ENCODE data around the gene WDR53.
"Not testable (repeated sequence)": the region's sequence is repeated elsewhere in the genome, so short reads cannot be mapped to it uniquely, and the experiment has no call there.

Gene WDR53

GRCh38 chr3:196537319-196537984 lies 30.9 kb downstream of the WDR53 start:
- peaks cover 5% of the 10 kb centered on the region for H3K4me1 ChIP-seq (ENCODE audit: control insufficient read depth, insufficient read depth, low read length)
- no peaks in the 10 kb centered on the region for H3K9me3 ChIP-seq (ENCODE audit: control insufficient read depth, low read length)
- H3K4me3 ChIP-seq (ENCODE audit: low read length): no peak overlapping the region
- no peaks in the 10 kb centered on the region for H3K36me3 ChIP-seq (ENCODE audit: control insufficient read depth, insufficient read depth, low read length, severe bottlenecking)
- no peaks in the 10 kb centered on the region for H3K27me3 ChIP-seq (replicated peaks; ENCODE audit: control insufficient read depth, insufficient read depth, low read length)
- no peak overlapping the region for H3K9ac ChIP-seq (ENCODE audit: low read length)
- DNase-seq (ENCODE audit: low read depth): peak; percentile 48

DNA sequence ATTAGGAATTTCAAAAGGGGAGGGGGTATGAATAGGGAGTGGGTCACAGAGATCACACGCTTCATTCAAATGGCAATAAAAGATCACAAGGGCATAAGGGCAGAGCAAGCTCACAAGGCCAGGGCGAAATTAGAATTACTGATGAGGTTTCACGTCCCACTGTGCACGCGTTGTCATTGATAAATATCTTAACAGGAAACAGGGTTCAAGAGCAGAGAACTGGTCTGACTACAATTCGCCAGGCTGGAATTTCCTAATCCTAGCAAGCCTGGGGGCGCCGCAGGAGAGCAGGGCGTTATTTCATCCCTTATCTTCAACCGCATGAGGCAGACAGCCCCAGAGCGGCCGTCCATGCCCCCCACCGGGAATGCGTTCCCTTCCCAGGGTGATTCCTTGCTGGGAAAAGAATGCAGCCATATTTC lies 35.1 kb downstream of the WDR53 start:
- no peak for DNase-seq (ENCODE audit: low read depth)
- H3K4me3 ChIP-seq (ENCODE audit: low read length): no peak overlapping the region
- no peaks in the 10 kb centered on the region for H3K4me1 ChIP-seq (ENCODE audit: control insufficient read depth, insufficient read depth, low read length)
- H3K27me3 ChIP-seq (replicated peaks; ENCODE audit: control insufficient read depth, insufficient read depth, low read length): no peaks in the 10 kb centered on the region
- no peaks in the 10 kb centered on the region for H3K36me3 ChIP-seq (ENCODE audit: control insufficient read depth, insufficient read depth, low read length, severe bottlenecking)
- no peaks in the 10 kb centered on the region for H3K9me3 ChIP-seq (ENCODE audit: control insufficient read depth, low read length)
- H3K9ac ChIP-seq (ENCODE audit: low read length): no peak overlapping the region

- Histone ChIP-seq H3K4me3 (ENCODE audit: low read length) (no peak overlapping the region), H3K9ac (ENCODE audit: low read length) (no peak overlapping the region), H3K4me1 (ENCODE audit: control insufficient read depth, insufficient read depth, low read length) (peaks cover 6% of the 10 kb centered on the region), H3K36me3 (ENCODE audit: control insufficient read depth, insufficient read depth, low read length, severe bottlenecking) (no peaks in the 10 kb centered on the region), H3K27me3 (replicated peaks; ENCODE audit: control insufficient read depth, insufficient read depth, low read length) (no peaks in the 10 kb centered on the region), H3K9me3 (ENCODE audit: control insufficient read depth, low read length) (no peaks in the 10 kb centered on the region)
- no peak for DNase-seq (ENCODE audit: low read depth)
These were observed 36.9 kb downstream of the WDR53 start for GRCh38 chr3:196531418-196531817.

GRCh38 chr3:196528639-196529233 lies 39.6 kb downstream of the WDR53 start:
- Histone ChIP-seq H3K4me3 (ENCODE audit: low read length) (peak overlapping the region; percentile 83), H3K9me3 (ENCODE audit: control insufficient read depth, low read length) (no peaks in the 10 kb centered on the region), H3K36me3 (ENCODE audit: control insufficient read depth, insufficient read depth, low read length, severe bottlenecking) (no peaks in the 10 kb centered on the region), H3K4me1 (ENCODE audit: control insufficient read depth, insufficient read depth, low read length) (peaks cover 6% of the 10 kb centered on the region), H3K9ac (ENCODE audit: low read length) (peak overlapping the region; percentile 87), H3K27me3 (replicated peaks; ENCODE audit: control insufficient read depth, insufficient read depth, low read length) (no peaks in the 10 kb centered on the region)
- peak; percentile 74 for DNase-seq (ENCODE audit: low read depth)

- no peaks in the 10 kb centered on the region for H3K36me3 ChIP-seq (ENCODE audit: control insufficient read depth, insufficient read depth, low read length, severe bottlenecking)
- no peaks in the 10 kb centered on the region for H3K27me3 ChIP-seq (replicated peaks; ENCODE audit: control insufficient read depth, insufficient read depth, low read length)
- peaks cover 4% of the 10 kb centered on the region for H3K9me3 ChIP-seq (ENCODE audit: control insufficient read depth, low read length)
- no peak overlapping the region for H3K9ac ChIP-seq (ENCODE audit: low read length)
- H3K4me3 ChIP-seq (ENCODE audit: low read length): no peak overlapping the region
- no peak for DNase-seq (ENCODE audit: low read depth)
- peaks cover 6% of the 10 kb centered on the region for H3K4me1 ChIP-seq (ENCODE audit: control insufficient read depth, insufficient read depth, low read length)
These were observed 43.2 kb downstream of the WDR53 start for GRCh38 chr3:196525141-196525540.

GRCh38 chr3:196524527-196524926 lies 43.8 kb downstream of the WDR53 start:
- Histone ChIP-seq H3K9me3 (ENCODE audit: control insufficient read depth, low read length) (peaks cover 10% of the 10 kb centered on the region), H3K9ac (ENCODE audit: low read length) (no peak overlapping the region), H3K4me1 (ENCODE audit: control insufficient read depth, insufficient read depth, low read length) (peaks cover 6% of the 10 kb centered on the region), H3K36me3 (ENCODE audit: control insufficient read depth, insufficient read depth, low read length, severe bottlenecking) (no peaks in the 10 kb centered on the region), H3K27me3 (replicated peaks; ENCODE audit: control insufficient read depth, insufficient read depth, low read length) (no peaks in the 10 kb centered on the region), H3K4me3 (ENCODE audit: low read length) (no peak overlapping the region)
- peak; percentile 19 for DNase-seq (ENCODE audit: low read depth)

- Histone ChIP-seq H3K27me3 (replicated peaks; ENCODE audit: control insufficient read depth, insufficient read depth, low read length) (no peaks in the 10 kb centered on the region), H3K9ac (ENCODE audit: low read length) (no peak overlapping the region)
- no peak for DNase-seq (ENCODE audit: low read depth)
These were observed 44.5 kb downstream of the WDR53 start for GRCh38 chr3:196523841-196524240.

GRCh38 chr3:196521291-196521690 lies 47.1 kb downstream of the WDR53 start:
- not testable (repeated sequence) for DNase-seq (ENCODE audit: low read depth); H3K36me3 ChIP-seq (ENCODE audit: control insufficient read depth, insufficient read depth, low read length, severe bottlenecking); H3K9ac ChIP-seq (ENCODE audit: low read length); H3K4me3 ChIP-seq (ENCODE audit: low read length); H3K27me3 ChIP-seq (replicated peaks; ENCODE audit: control insufficient read depth, insufficient read depth, low read length); H3K4me1 ChIP-seq (ENCODE audit: control insufficient read depth, insufficient read depth, low read length)
- H3K9me3 ChIP-seq (ENCODE audit: control insufficient read depth, low read length): peaks cover 16% of the 10 kb centered on the region

More at GRCh38 chr3:196523841-196524240, 44.5 kb downstream of the WDR53 start:
- Histone ChIP-seq H3K4me3 (ENCODE audit: low read length) (no peak overlapping the region), H3K36me3 (ENCODE audit: control insufficient read depth, insufficient read depth, low read length, severe bottlenecking) (no peaks in the 10 kb centered on the region), H3K9me3 (ENCODE audit: control insufficient read depth, low read length) (peaks cover 14% of the 10 kb centered on the region), H3K4me1 (ENCODE audit: control insufficient read depth, insufficient read depth, low read length) (peaks cover 8% of the 10 kb centered on the region)

DNA sequence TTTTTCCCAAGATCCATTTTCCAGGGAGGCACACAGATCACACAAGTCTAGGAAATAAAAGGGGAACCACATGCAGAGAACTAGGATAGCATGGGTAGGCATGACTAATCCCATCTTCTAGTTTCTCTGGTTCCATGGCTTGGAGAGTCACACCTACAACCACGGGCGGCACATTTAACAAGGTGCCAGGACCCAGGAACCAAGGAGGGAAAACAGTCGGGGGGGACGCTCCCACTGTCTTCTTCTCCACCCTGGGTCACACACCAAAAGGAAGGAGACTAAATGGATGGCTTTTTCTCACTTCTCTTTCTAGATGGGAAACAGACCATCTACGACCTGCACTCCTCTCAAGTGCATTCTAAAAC lies 48.7 kb downstream of the WDR53 start:
- Histone ChIP-seq H3K4me3 (ENCODE audit: low read length) (no peak overlapping the region), H3K9me3 (ENCODE audit: control insufficient read depth, low read length) (peaks cover 16% of the 10 kb centered on the region), H3K4me1 (ENCODE audit: control insufficient read depth, insufficient read depth, low read length) (peaks cover 3% of the 10 kb centered on the region), H3K27me3 (replicated peaks; ENCODE audit: control insufficient read depth, insufficient read depth, low read length) (no peaks in the 10 kb centered on the region), H3K9ac (ENCODE audit: low read length) (no peak overlapping the region), H3K36me3 (ENCODE audit: control insufficient read depth, insufficient read depth, low read length, severe bottlenecking) (no peaks in the 10 kb centered on the region)
- DNase-seq (ENCODE audit: low read depth): no peak

DNA sequence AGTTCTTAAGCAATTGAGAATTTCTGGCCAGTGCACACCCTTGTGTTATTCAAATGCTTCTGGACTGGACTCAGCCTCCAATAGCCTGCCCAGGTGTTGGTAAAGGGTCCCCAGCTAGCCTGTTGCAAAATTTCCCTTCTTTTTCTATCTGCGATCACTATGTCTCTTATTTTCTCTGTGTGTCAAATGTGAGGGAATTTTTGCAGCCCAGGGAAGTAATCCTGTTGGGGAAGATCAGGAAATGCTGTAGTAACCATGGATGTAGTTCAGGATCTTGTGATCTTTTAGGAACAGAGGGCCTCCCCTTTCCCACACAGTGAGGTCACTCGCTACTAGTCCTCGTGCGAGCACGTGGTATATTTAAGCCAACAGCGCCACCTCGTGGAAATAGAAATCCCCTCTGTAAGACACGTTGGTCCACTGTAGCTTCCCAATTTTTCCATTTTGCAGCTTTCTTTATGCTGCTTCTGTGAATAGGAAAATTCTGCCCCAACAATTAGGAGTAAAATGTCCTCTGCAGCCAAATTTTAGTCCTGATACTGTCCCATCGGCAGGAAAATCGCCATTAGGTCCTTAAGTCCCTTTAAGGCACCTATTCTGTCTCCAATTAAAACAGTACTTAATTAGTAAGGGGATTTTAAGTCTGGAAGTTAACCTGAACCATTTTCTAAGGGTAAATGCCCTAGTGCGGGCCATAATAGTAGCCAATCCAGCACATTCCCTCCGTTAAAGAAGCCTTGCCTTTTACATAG lies 49.2 kb downstream of the WDR53 start:
- Histone ChIP-seq H3K9ac (ENCODE audit: low read length) (no peak overlapping the region), H3K4me3 (ENCODE audit: low read length) (no peak overlapping the region), H3K9me3 (ENCODE audit: control insufficient read depth, low read length) (peaks cover 16% of the 10 kb centered on the region), H3K36me3 (ENCODE audit: control insufficient read depth, insufficient read depth, low read length, severe bottlenecking) (no peaks in the 10 kb centered on the region), H3K27me3 (replicated peaks; ENCODE audit: control insufficient read depth, insufficient read depth, low read length) (no peaks in the 10 kb centered on the region), H3K4me1 (ENCODE audit: control insufficient read depth, insufficient read depth, low read length) (peaks cover 3% of the 10 kb centered on the region)
- DNase-seq (ENCODE audit: low read depth): peak; percentile 96

GRCh38 chr3:196517919-196518318 lies 50.4 kb downstream of the WDR53 start:
- no peak for DNase-seq (ENCODE audit: low read depth)
- no peak overlapping the region for H3K9ac ChIP-seq (ENCODE audit: low read length)
- peaks cover 6% of the 10 kb centered on the region for H3K4me1 ChIP-seq (ENCODE audit: control insufficient read depth, insufficient read depth, low read length)
- H3K27me3 ChIP-seq (replicated peaks; ENCODE audit: control insufficient read depth, insufficient read depth, low read length): no peaks in the 10 kb centered on the region
- no peak overlapping the region for H3K4me3 ChIP-seq (ENCODE audit: low read length)
- H3K9me3 ChIP-seq (ENCODE audit: control insufficient read depth, low read length): peaks cover 16% of the 10 kb centered on the region
- H3K36me3 ChIP-seq (ENCODE audit: control insufficient read depth, insufficient read depth, low read length, severe bottlenecking): no peaks in the 10 kb centered on the region
